Globus pallidus (tissue), 1 donor: ENCODE data around the gene ARRDC1.

ENCODE experiments used
- DNase-seq: peaks from one replicate; pipeline ENCODE4 v3.0.0-alpha.2; 2015; ENCODE audit warnings: low spot score

The ARRDC1 gene

GRCh38 chr9:137640862-137641261 lies 35.4 kb downstream of the ARRDC1 start:
- no peak for DNase-seq

- DNase-seq: no peak
Measured at GRCh38 chr9:137642118-137642601, 36.7 kb downstream of the ARRDC1 start.

- no peak for DNase-seq
Measured at GRCh38 chr9:137642892-137643291, 37.4 kb downstream of the ARRDC1 start.

- no peak for DNase-seq
Measured at GRCh38 chr9:137643921-137644320, 38.4 kb downstream of the ARRDC1 start.

- no peak for DNase-seq
Measured at GRCh38 chr9:137645211-137645610, 39.7 kb downstream of the ARRDC1 start.

- no peak for DNase-seq
Measured at GRCh38 chr9:137646341-137646740, 40.9 kb downstream of the ARRDC1 start.

GRCh38 chr9:137647096-137647714 lies 41.7 kb downstream of the ARRDC1 start:
- DNase-seq: no peak

- no peak for DNase-seq
Measured at GRCh38 chr9:137648396-137648795, 42.9 kb downstream of the ARRDC1 start.

- DNase-seq: no peak
Measured at GRCh38 chr9:137649553-137649952, 44.1 kb downstream of the ARRDC1 start.

- no peak for DNase-seq
Measured at GRCh38 chr9:137650259-137650658, 44.8 kb downstream of the ARRDC1 start.

GRCh38 chr9:137650779-137651178 lies 45.3 kb downstream of the ARRDC1 start:
- DNase-seq: no peak

GRCh38 chr9:137656416-137656815 lies 50.9 kb downstream of the ARRDC1 start:
- no peak for DNase-seq

GRCh38 chr9:137657606-137658005 lies 52.1 kb downstream of the ARRDC1 start:
- DNase-seq: no peak

GRCh38 chr9:137658781-137659180 lies 53.3 kb downstream of the ARRDC1 start:
- no peak for DNase-seq

GRCh38 chr9:137660144-137660543 lies 54.7 kb downstream of the ARRDC1 start:
- DNase-seq: no peak

- DNase-seq: no peak
Measured at GRCh38 chr9:137663584-137663983, 58.1 kb downstream of the ARRDC1 start.

GRCh38 chr9:137664676-137665075 lies 59.2 kb downstream of the ARRDC1 start:
- no peak for DNase-seq
